OCI-LY3 (cell line): Measurements from ENCODE around the gene DLX4.

Experiments
- H2AFZ ChIP-seq: fragments of 200-600, 300-600 bp; shearing (Covaris generic); 2 replicates; pipeline ENCODE4 v1.6.0; 2014; ENCODE audit warnings: antibody characterized with exemption, low read depth, low read length
- H3K27ac ChIP-seq: fragments of 200-600, 300-600 bp; sonication (generic); 2 replicates; pipeline ENCODE4 v1.5.1; 2014; ENCODE audit warnings: mild to moderate bottlenecking, low read length, moderate library complexity, mixed read lengths
- H3K27me3 ChIP-seq: fragments of 200-600, 300-600 bp; sonication (generic); 2 replicates; pipeline ENCODE4 v1.6.1; 2014; ENCODE audit warnings: low read depth, low read length, mixed read lengths
- H3K36me3 ChIP-seq: fragments of 200-600, 300-600 bp; sonication (generic); replicated peaks from 2 replicates; pipeline ENCODE3; 2014; ENCODE audit warnings: low read depth, low read length, mixed read lengths
- H3K4me1 ChIP-seq: fragments of 300-600, 200-600 bp; sonication (generic); 2 replicates; pipeline ENCODE4 v1.6.1; 2014; ENCODE audit warnings: low read length, mixed read lengths
- H3K4me2 ChIP-seq: fragments of 200-600, 300-600 bp; sonication (generic); 2 replicates; pipeline ENCODE4 v1.6.1; 2014; ENCODE audit warnings: low read length, mixed read lengths
- H3K4me3 ChIP-seq: fragments of 300-600, 200-600 bp; sonication (generic); 2 replicates; pipeline ENCODE4 v1.5.1; 2014; ENCODE audit warnings: antibody characterized with exemption, mild to moderate bottlenecking, low read length, moderate library complexity
- H3K79me2 ChIP-seq: fragments of 300-600, 200-600 bp; shearing (Covaris generic); 2 replicates; pipeline ENCODE4 v1.6.1; 2014; ENCODE audit warnings: mild to moderate bottlenecking, low read length, mixed read lengths
- H3K9ac ChIP-seq: fragments of 300-600, 200-600 bp; shearing (Covaris generic); 2 replicates; pipeline ENCODE4 v1.6.0; 2014; ENCODE audit warnings: mild to moderate bottlenecking, low read length, moderate library complexity
- H3K9me3 ChIP-seq: fragments of 200-600, 300-600 bp; shearing (Covaris generic); 2 replicates; pipeline ENCODE4 v1.6.1; 2014; ENCODE audit warnings: low read length, mixed read lengths; ENCODE audit not compliant: insufficient read depth
- H4K20me1 ChIP-seq: fragments of 200-600, 300-600 bp; sonication (generic); 2 replicates; pipeline ENCODE4 v1.6.1; 2016; ENCODE audit warnings: low read length, mixed read lengths; ENCODE audit not compliant: insufficient read depth
- EZH2phosphoT487 ChIP-seq: fragments of 200-600 bp; shearing (Covaris generic); IDR thresholded peaks from 2 replicates; pipeline ENCODE4 v1.6.1; 2018; ENCODE audit warnings: antibody characterized with exemption, mixed run types, low read depth
- TF ChIP-seq, protein P1 (sequence below): fragments of 200-600, 300-600 bp; sonication (generic); IDR thresholded peaks from 2 replicates; pipeline ENCODE4 v1.5.1; 2014; ENCODE audit warnings: antibody characterized with exemption, low read length, low read depth

Gene DLX4

DNA sequence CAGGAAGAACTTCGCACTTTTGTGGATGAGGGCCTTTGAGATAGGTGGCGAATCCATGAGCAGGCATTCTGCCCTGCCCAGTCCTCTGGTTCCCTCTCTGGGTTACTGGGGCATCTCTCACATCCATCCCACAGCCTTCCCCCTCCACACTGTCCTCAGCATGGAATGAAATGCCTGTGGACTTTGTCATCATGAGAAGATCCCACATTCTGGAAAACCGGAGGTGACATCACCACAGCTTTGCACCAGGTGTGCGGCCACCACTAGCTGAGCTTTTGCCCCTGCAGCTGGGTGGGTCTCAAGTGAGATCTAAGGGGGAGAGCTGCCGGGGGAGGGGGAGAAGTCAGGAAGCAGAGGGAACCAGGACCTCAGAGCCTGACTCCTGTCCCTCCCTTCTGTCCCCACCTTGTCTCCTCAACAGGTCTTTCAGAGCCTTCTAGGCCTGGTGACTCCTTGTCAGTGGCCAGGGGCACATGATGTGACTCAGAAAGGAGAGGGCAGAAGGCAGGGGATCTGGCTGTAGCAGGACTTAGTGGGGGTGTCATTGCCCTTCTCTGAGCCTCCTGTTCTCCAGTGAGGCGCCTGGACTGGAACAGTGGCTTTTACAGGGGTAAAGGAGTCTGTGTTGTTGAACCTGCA is 40.0 kb upstream of the DLX4 start:
- Histone ChIP-seq H2AFZ (no peak overlapping the region), H3K27ac (no peak overlapping the region), H3K79me2 (no peaks in the 10 kb centered on the region), H3K4me1 (no peaks in the 10 kb centered on the region), H3K36me3 (no peaks in the 10 kb centered on the region), H4K20me1 (no peaks in the 10 kb centered on the region), H3K9ac (no peak overlapping the region), H3K4me3 (no peak overlapping the region), H3K9me3 (no peaks in the 10 kb centered on the region), H3K4me2 (no peak overlapping the region), H3K27me3 (peaks cover 16% of the 10 kb centered on the region)
- TF ChIP-seq, protein P1, sequence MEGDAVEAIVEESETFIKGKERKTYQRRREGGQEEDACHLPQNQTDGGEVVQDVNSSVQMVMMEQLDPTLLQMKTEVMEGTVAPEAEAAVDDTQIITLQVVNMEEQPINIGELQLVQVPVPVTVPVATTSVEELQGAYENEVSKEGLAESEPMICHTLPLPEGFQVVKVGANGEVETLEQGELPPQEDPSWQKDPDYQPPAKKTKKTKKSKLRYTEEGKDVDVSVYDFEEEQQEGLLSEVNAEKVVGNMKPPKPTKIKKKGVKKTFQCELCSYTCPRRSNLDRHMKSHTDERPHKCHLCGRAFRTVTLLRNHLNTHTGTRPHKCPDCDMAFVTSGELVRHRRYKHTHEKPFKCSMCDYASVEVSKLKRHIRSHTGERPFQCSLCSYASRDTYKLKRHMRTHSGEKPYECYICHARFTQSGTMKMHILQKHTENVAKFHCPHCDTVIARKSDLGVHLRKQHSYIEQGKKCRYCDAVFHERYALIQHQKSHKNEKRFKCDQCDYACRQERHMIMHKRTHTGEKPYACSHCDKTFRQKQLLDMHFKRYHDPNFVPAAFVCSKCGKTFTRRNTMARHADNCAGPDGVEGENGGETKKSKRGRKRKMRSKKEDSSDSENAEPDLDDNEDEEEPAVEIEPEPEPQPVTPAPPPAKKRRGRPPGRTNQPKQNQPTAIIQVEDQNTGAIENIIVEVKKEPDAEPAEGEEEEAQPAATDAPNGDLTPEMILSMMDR, result no peak
- TF ChIP-seq EZH2phosphoT487, result no peak

DNA sequence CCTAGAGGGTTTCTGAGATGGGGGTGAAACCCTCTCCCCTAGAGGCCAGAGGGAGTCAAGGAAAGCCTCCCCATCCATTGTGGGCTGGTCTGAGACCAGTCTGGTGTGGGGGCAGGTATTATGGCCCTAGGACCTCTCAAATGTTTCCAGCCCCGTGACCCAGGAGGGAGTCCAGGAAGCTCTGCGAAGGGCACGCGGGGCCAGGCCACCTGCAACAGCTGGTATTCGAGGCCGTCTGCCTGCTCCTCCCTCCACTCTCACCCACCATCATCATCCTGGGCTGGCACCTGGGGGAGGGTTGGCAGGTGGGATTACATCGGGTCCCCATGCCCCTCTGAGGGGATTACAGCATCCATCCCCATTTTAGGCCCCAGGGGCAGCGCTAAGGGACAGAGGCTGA is 38.1 kb upstream of the DLX4 start:
- Histone ChIP-seq H3K36me3 (no peaks in the 10 kb centered on the region), H2AFZ (no peak overlapping the region), H3K9ac (no peak overlapping the region), H3K27me3 (peaks cover 19% of the 10 kb centered on the region), H3K4me2 (no peak overlapping the region), H3K4me1 (no peaks in the 10 kb centered on the region), H4K20me1 (no peaks in the 10 kb centered on the region), H3K27ac (no peak overlapping the region), H3K4me3 (no peak overlapping the region), H3K9me3 (no peaks in the 10 kb centered on the region), H3K79me2 (no peaks in the 10 kb centered on the region)
- TF ChIP-seq, protein P1, result no peak
- TF ChIP-seq EZH2phosphoT487, result no peak

DNA sequence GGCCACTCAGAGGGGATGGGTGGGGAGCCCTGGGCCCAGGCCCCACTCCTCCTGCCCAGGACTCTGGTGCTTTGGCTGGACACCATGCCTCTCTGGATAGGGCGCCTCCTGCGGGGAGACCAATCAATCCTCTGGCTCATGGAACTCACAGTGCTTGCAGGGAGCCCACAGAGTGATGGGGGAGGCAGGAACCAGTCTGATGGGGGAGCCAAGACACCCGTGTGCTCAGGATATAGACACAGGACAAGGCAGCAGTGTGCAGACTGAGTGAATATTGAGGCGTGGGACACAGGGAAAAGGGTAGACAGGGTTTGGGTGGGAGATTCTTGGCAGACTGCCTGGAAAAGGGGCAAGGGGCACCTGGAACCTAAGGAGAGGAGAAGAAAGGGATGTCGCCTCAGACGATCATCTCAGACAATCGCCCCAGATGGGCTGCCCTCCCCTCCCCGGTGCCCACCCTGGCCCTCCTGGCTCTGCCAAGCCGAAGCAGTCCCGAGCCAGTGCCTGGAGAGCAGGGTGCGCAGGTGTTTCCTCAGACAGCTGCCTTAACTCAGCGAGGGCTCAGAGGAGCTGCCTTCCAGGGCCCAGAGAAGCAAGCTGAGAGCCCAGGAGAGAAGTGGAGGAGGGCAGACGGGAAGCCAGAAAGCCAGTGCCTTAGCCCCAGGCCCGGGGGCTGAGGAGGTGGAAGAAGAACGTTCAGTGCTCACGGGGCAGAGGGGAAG is 37.4 kb upstream of the DLX4 start:
- no peaks in the 10 kb centered on the region for H3K36me3 ChIP-seq
- H3K4me3 ChIP-seq, result no peak overlapping the region
- H3K4me2 ChIP-seq, result no peak overlapping the region
- TF ChIP-seq, protein P1, result no peak
- TF ChIP-seq EZH2phosphoT487, result no peak
- no peak overlapping the region for H2AFZ ChIP-seq
- H4K20me1 ChIP-seq, result no peaks in the 10 kb centered on the region
- H3K9ac ChIP-seq, result no peak overlapping the region
- no peak overlapping the region for H3K27ac ChIP-seq
- H3K27me3 ChIP-seq, result peaks cover 19% of the 10 kb centered on the region
- no peaks in the 10 kb centered on the region for H3K79me2 ChIP-seq
- no peaks in the 10 kb centered on the region for H3K4me1 ChIP-seq
- H3K9me3 ChIP-seq, result no peaks in the 10 kb centered on the region

DNA sequence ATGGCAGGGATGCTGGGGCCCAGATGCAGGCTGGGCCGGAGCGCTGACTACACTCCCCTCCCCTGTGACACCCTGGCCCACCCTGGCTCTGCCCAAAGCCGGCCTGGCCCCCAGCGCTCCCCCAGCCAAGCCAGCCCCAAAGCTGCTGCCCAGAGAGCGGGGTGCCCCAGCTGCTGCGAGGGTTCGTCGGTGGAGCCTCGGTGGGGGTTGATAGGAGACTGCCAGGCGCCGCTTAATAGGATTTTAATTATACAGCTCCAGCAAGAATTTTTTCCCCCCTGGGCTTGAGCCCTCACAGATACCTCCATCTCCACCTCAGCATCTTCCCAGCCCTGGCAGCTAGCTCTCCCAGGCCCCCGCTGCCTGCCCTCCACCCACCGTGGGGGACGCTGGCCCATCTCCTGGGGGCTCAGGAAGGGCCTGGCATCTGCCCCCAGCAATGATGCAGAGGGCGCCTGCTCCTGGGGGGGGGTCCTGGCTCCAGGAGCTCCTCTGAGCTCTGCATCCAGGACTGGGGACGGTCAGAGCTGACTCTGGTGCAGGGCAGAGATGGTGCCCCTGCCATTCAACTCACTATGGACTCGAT is 36.8 kb upstream of the DLX4 start:
- Histone ChIP-seq H3K9ac (no peak overlapping the region), H3K9me3 (no peaks in the 10 kb centered on the region), H2AFZ (no peak overlapping the region), H3K27me3 (peaks cover 19% of the 10 kb centered on the region), H3K79me2 (no peaks in the 10 kb centered on the region), H3K4me3 (no peak overlapping the region), H3K4me1 (no peaks in the 10 kb centered on the region), H3K4me2 (no peak overlapping the region), H4K20me1 (no peaks in the 10 kb centered on the region), H3K36me3 (no peaks in the 10 kb centered on the region), H3K27ac (no peak overlapping the region)
- no peak for TF ChIP-seq EZH2phosphoT487
- TF ChIP-seq, protein P1, result no peak
